Ishikawa (cell line): ENCODE data around the gene RASSF5.

Experiments
- CEBPB ChIP-seq: IDR thresholded peaks from 2 replicates; pipeline ENCODE4 v1.6.1; 2012
- CREB1 ChIP-seq: IDR thresholded peaks from 2 replicates; pipeline ENCODE4 v1.6.1; 2012; ENCODE audit warnings: low read depth
- EGR1 ChIP-seq: IDR thresholded peaks from 2 replicates; pipeline ENCODE4 v1.6.1; 2012
- EP300 ChIP-seq: IDR thresholded peaks from 2 replicates; pipeline ENCODE4 v1.6.1; 2012; ENCODE audit warnings: borderline replicate concordance
- FOXM1 ChIP-seq: IDR thresholded peaks from 2 replicates; pipeline ENCODE4 v1.6.1; 2012; ENCODE audit warnings: low read depth, borderline replicate concordance
- MAX ChIP-seq: IDR thresholded peaks from 2 replicates; pipeline ENCODE4 v1.6.1; 2012
- NFIC ChIP-seq: IDR thresholded peaks from 2 replicates; pipeline ENCODE4 v1.6.1; 2012
- RAD21 ChIP-seq: IDR thresholded peaks from 2 replicates; pipeline ENCODE4 v1.6.1; 2012; ENCODE audit warnings: low read depth
- REST ChIP-seq: IDR thresholded peaks from 2 replicates; pipeline ENCODE4 v1.6.1; 2012; ENCODE audit warnings: low read depth, mild to moderate bottlenecking
- TAF1 ChIP-seq: IDR thresholded peaks from 2 replicates; pipeline ENCODE4 v1.6.1; 2012; ENCODE audit warnings: low read depth, mild to moderate bottlenecking
- TCF12 ChIP-seq: IDR thresholded peaks from 2 replicates; pipeline ENCODE4 v1.6.1; 2012; ENCODE audit warnings: low read depth
- TEAD4 ChIP-seq: IDR thresholded peaks from 2 replicates; pipeline ENCODE4 v1.6.1; 2012
- USF1 ChIP-seq: IDR thresholded peaks from 2 replicates; pipeline ENCODE4 v1.6.1; 2012
- YY1 ChIP-seq: IDR thresholded peaks from 2 replicates; pipeline ENCODE4 v1.6.1; 2012; ENCODE audit warnings: low read depth
- ZBTB7A ChIP-seq: IDR thresholded peaks from 2 replicates; pipeline ENCODE4 v1.6.1; 2012; ENCODE audit warnings: low read depth

The RASSF5 gene

GRCh38 chr1:206560007-206560716 lies 52.8 kb downstream of the RASSF5 start:
- TF ChIP-seq ZBTB7A (no peak), YY1 (no peak), NFIC (no peak), TAF1 (no peak), REST (no peak), EGR1 (no peak), TCF12 (no peak), EP300 (no peak), CREB1 (no peak)

- TF ChIP-seq RAD21 (no peak), EGR1 (no peak), CREB1 (no peak), EP300 (no peak), ZBTB7A (no peak), FOXM1 (no peak), YY1 (no peak), REST (no peak), TAF1 (no peak), TCF12 (no peak)
Measured at GRCh38 chr1:206563367-206564207, 56.3 kb downstream of the RASSF5 start.

- TF ChIP-seq EGR1 (no peak), RAD21 (no peak), TCF12 (no peak), TAF1 (no peak), ZBTB7A (no peak), CREB1 (no peak), REST (no peak), USF1 (no peak), FOXM1 (no peak), TEAD4 (no peak), CEBPB (no peak), NFIC (no peak), YY1 (no peak), MAX (no peak), EP300 (no peak)
Measured at GRCh38 chr1:206565995-206566394, 58.7 kb downstream of the RASSF5 start.

- no peak for TF ChIP-seq TAF1
Measured at GRCh38 chr1:206566999-206567398, 59.7 kb downstream of the RASSF5 start.

- TF ChIP-seq REST, result no peak
- TF ChIP-seq RAD21, result no peak
- TF ChIP-seq CEBPB, result no peak
- TF ChIP-seq TCF12, result no peak
- TF ChIP-seq CREB1, result no peak
- TF ChIP-seq TAF1, result no peak
- no peak for TF ChIP-seq EGR1
Measured at GRCh38 chr1:206568256-206568655, 60.9 kb downstream of the RASSF5 start.
